Fibroblast of the aortic adventitia (primary cell): ENCODE results near the gene SYCE3. TPM values are rescaled to one million over a fixed set of nuclear protein-coding genes. Genes with fewer than 3 reads are reported as not detected.

Source experiments
- DNase-seq: peaks from one replicate; pipeline ENCODE4 v3.0.0-alpha.2; 2010; ENCODE audit warnings: low read depth
- H3K4me3 ChIP-seq: 2 replicates; pipeline ENCODE4 v1.5.1; 2011; ENCODE audit warnings: low read depth, mild to moderate bottlenecking, control low read depth, low read length, moderate library complexity
- CTCF ChIP-seq: IDR thresholded peaks from 2 replicates; pipeline ENCODE4 v1.5.1; 2011; ENCODE audit warnings: mild to moderate bottlenecking, low read length, control low read depth, inconsistent platforms; ENCODE audit not compliant: insufficient read depth
- total RNA-seq: library from RNA; depleted of rRNA; stranded (reverse); fragments of >200 nt; gene quantifications from 2 replicates; pipeline ENCODE4 v1.2.3, GENCODE V29; 2012; ENCODE audit warnings: low replicate concordance

SYCE3 gene
- total RNA-seq, 1 donor = not detected

- TF ChIP-seq CTCF = no peak
- peak; percentile 18 for DNase-seq
- no peak overlapping the region for H3K4me3 ChIP-seq
Observed at GRCh38 chr22:50599816-50600455, 37.2 kb upstream of the SYCE3 start.

- no peak overlapping the region for H3K4me3 ChIP-seq
- no peak for TF ChIP-seq CTCF
- DNase-seq = no peak
Observed at GRCh38 chr22:50597097-50597496, 34.4 kb upstream of the SYCE3 start.

GRCh38 chr22:50595189-50595588 is 32.5 kb upstream of the SYCE3 start:
- no peak for TF ChIP-seq CTCF
- H3K4me3 ChIP-seq = no peak overlapping the region
- no peak for DNase-seq

GRCh38 chr22:50587407-50587806 is 24.7 kb upstream of the SYCE3 start:
- no peak for DNase-seq
- no peak overlapping the region for H3K4me3 ChIP-seq
- no peak for TF ChIP-seq CTCF

- H3K4me3 ChIP-seq = no peak overlapping the region
- no peak for DNase-seq
- no peak for TF ChIP-seq CTCF
Observed at GRCh38 chr22:50586416-50586815, 23.7 kb upstream of the SYCE3 start.

GRCh38 chr22:50585781-50586180 is 23.1 kb upstream of the SYCE3 start:
- H3K4me3 ChIP-seq = no peak overlapping the region
- DNase-seq = no peak
- no peak for TF ChIP-seq CTCF

GRCh38 chr22:50585238-50585637 is 22.5 kb upstream of the SYCE3 start:
- TF ChIP-seq CTCF = no peak
- no peak for DNase-seq
- no peak overlapping the region for H3K4me3 ChIP-seq
